ENCODE data around the gene DOK6. TPM values are rescaled to one million over a fixed set of nuclear protein-coding genes. Genes with fewer than 3 reads are reported as not detected.
"Not testable (repeated sequence)": the region's sequence is repeated elsewhere in the genome, so short reads cannot be mapped to it uniquely, and the experiment has no call there.

Gene DOK6
- total RNA-seq, 1 donor from 2014 or later = 0.67 TPM

GRCh38 chr18:69843015-69843414, 442.3 kb downstream of the DOK6 start:
- no peak for DNase-seq (ENCODE audit: low read depth)
- H3K27me3 ChIP-seq (ENCODE audit: control insufficient read depth, insufficient read depth, low read length) = no peaks in the 10 kb centered on the region
- H3K36me3 ChIP-seq (ENCODE audit: control insufficient read depth, insufficient read depth, low read length) = no peaks in the 10 kb centered on the region
- no peak for TF ChIP-seq CTCF (IDR thresholded peaks at IDR 0.05; ENCODE audit: insufficient read depth, low read length, poor library complexity, severe bottlenecking)
- no peak overlapping the region for H3K4me3 ChIP-seq (ENCODE audit: low read depth, low read length)

GRCh38 chr18:69844656-69845055, 444.0 kb downstream of the DOK6 start:
- TF ChIP-seq CTCF (IDR thresholded peaks at IDR 0.05; ENCODE audit: insufficient read depth, low read length, poor library complexity, severe bottlenecking) = no peak
- Histone ChIP-seq H3K36me3 (ENCODE audit: control insufficient read depth, insufficient read depth, low read length) (no peaks in the 10 kb centered on the region), H3K27me3 (ENCODE audit: control insufficient read depth, insufficient read depth, low read length) (no peaks in the 10 kb centered on the region), H3K4me3 (ENCODE audit: low read depth, low read length) (no peak overlapping the region)
- DNase-seq (ENCODE audit: low read depth) = no peak

- no peak for TF ChIP-seq CTCF (IDR thresholded peaks at IDR 0.05; ENCODE audit: insufficient read depth, low read length, poor library complexity, severe bottlenecking)
- Histone ChIP-seq H3K4me3 (ENCODE audit: low read depth, low read length) (no peak overlapping the region), H3K36me3 (ENCODE audit: control insufficient read depth, insufficient read depth, low read length) (no peaks in the 10 kb centered on the region), H3K27me3 (ENCODE audit: control insufficient read depth, insufficient read depth, low read length) (no peaks in the 10 kb centered on the region)
- no peak for DNase-seq (ENCODE audit: low read depth)
Measured at GRCh38 chr18:69845593-69846506, 445.2 kb downstream of the DOK6 start.

GRCh38 chr18:69853051-69853450, 452.4 kb downstream of the DOK6 start:
- Histone ChIP-seq H3K27me3 (ENCODE audit: control insufficient read depth, insufficient read depth, low read length) (no peaks in the 10 kb centered on the region), H3K36me3 (ENCODE audit: control insufficient read depth, insufficient read depth, low read length) (no peaks in the 10 kb centered on the region), H3K4me3 (ENCODE audit: low read depth, low read length) (no peak overlapping the region)
- no peak for DNase-seq (ENCODE audit: low read depth)
- no peak for TF ChIP-seq CTCF (IDR thresholded peaks at IDR 0.05; ENCODE audit: insufficient read depth, low read length, poor library complexity, severe bottlenecking)

- no peaks in the 10 kb centered on the region for H3K27me3 ChIP-seq (ENCODE audit: control insufficient read depth, insufficient read depth, low read length)
- no peaks in the 10 kb centered on the region for H3K36me3 ChIP-seq (ENCODE audit: control insufficient read depth, insufficient read depth, low read length)
- no peak overlapping the region for H3K4me3 ChIP-seq (ENCODE audit: low read depth, low read length)
- no peak for TF ChIP-seq CTCF (IDR thresholded peaks at IDR 0.05; ENCODE audit: insufficient read depth, low read length, poor library complexity, severe bottlenecking)
- no peak for DNase-seq (ENCODE audit: low read depth)
Measured at GRCh38 chr18:69854455-69854854, 453.8 kb downstream of the DOK6 start.

GRCh38 chr18:69858897-69859296, 458.2 kb downstream of the DOK6 start:
- H3K36me3 ChIP-seq (ENCODE audit: control insufficient read depth, insufficient read depth, low read length) = no peaks in the 10 kb centered on the region
- DNase-seq (ENCODE audit: low read depth) = no peak
- no peaks in the 10 kb centered on the region for H3K27me3 ChIP-seq (ENCODE audit: control insufficient read depth, insufficient read depth, low read length)
- no peak overlapping the region for H3K4me3 ChIP-seq (ENCODE audit: low read depth, low read length)
- TF ChIP-seq CTCF (IDR thresholded peaks at IDR 0.05; ENCODE audit: insufficient read depth, low read length, poor library complexity, severe bottlenecking) = no peak

- H3K27me3 ChIP-seq (ENCODE audit: control insufficient read depth, insufficient read depth, low read length); H3K4me3 ChIP-seq (ENCODE audit: low read depth, low read length); DNase-seq (ENCODE audit: low read depth); H3K36me3 ChIP-seq (ENCODE audit: control insufficient read depth, insufficient read depth, low read length): not testable (repeated sequence)
Measured at GRCh38 chr18:69864802-69865201, 464.1 kb downstream of the DOK6 start.

Data from kidney epithelial cell (primary cell).